Subcutaneous preadipocyte (primary cell): ENCODE data around the gene MED12L. TPM values are rescaled to one million over a fixed set of nuclear protein-coding genes. Genes with fewer than 3 reads are reported as not detected.

Experiments used
- small RNA-seq: library from RNA; depleted of rRNA; stranded (forward); fragments of <200 nt; gene quantifications from one replicate; pipeline ENCODE3, GENCODE V24; 2012
- total RNA-seq: library from RNA; depleted of rRNA; stranded (reverse); fragments of >200 nt; gene quantifications from 2 replicates; pipeline ENCODE4 v1.2.3, GENCODE V29; 2012

The MED12L gene
- 0.37 and 0.39 TPM in 2 replicates for total RNA-seq

GRCh38 chr3:151085227-151085888 is at the start of gene MED12L:
Gene MED12L, plus strand, starts transcription at chr3:151085664. Its CDS starts 1,263 bp downstream, at chr3:151086927.

DNA sequence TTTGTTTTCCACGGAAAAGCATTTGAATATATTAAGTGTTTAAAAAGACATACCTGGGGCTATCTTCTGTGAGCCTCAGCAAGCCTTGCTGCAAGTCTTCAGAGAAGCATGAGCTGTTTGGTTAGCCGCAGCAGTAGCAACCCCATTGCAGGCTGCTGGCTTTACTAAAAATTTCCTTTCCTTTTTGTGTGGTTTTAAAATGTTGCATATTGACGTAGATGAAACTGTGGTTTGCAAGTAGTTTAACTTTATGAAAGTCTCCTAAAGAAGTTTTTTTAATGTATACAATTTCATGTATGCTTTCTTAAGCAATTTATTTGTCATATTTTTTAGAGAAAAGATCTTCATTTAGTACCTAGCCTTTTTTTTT is 117.6 kb downstream of the MED12L start, which contains the start of gene GPR171:
TSS of gene GPR171 (minus strand) at position 166 of the 370 bp plus-strand sequence. CDS start 3,830 bp downstream, outside the sequence.

DNA sequence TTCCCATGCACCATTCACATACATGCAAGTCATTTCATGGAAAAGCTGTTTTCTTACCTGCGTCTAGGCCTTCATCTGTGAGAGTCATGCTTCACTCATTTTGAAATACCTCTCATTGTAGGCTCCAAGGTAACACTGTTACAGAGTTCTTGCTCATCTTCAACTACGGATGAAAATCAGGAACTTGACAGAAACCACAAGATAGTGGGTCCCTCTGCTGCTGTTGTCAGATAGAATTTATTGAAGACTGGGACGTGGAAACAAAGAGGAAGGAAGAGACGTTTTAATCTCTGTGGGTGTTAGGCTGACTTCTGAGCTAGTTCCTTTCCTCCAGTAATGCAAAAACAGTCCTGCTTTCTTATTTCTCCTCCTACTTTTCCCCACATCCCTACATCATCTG is 192.8 kb downstream of the MED12L start, which contains the start of gene P2RY14:
TSS of gene P2RY14 (minus strand) at position 313 of the 400 bp plus-strand sequence. CDS start 64,226 bp downstream, outside the sequence.

GRCh38 chr3:151316267-151316991 is 231.0 kb downstream of the MED12L start, which contains the start of gene GPR87:
Gene GPR87, minus strand, starts transcription at chr3:151316820. Its CDS starts 16,720 bp downstream, at chr3:151300100.

GRCh38 chr3:151329363-151329762 is 243.9 kb downstream of the MED12L start, which contains the start of gene P2RY13:
Gene P2RY13, minus strand, starts transcription at chr3:151329549. Its CDS starts 21 bp downstream, at chr3:151329528.

DNA sequence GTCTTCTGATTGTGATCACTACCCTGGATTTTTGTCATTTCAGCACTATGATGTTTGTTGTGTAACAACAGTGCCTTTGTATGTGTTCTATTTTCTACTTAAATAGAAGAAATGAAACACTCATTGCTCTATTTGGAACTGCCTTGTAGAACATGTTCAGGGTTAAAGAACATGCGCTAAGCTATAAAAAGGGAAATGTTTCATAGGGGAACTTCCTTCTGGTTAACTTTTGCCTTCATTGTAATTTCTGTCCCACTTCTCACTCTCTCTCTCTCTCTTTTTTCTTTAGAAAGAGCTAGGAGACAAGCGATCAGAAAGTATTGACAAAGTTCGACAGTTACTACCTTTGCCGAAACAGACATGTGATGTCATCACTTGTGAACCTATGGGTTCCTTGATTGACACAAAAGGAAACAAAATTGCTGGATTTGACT is 299.3 kb downstream of the MED12L start, which contains the start of gene P2RY12:
TSS of gene P2RY12 (minus strand) at position 13 of the 434 bp plus-strand sequence. CDS start 45,908 bp downstream, outside the sequence.

GRCh38 chr3:151460774-151461450 is 375.4 kb downstream of the MED12L start, which contains the start of gene IGSF10:
Gene IGSF10, minus strand, starts transcription at chr3:151461061. Its CDS starts 2,352 bp downstream, at chr3:151458709.

Small RNA genes lying within 50 kb of the gene (small RNA-seq; reads per million reads assigned to genes)
- gene RNA5SP145 = 0.63 reads per million, percentile 39 among the genes with 10 or more reads in this experiment

Other genes with a start within 250 kb of the MED12L start
- not detected in 2 replicates for gene MINDY4B, start 180.2 kb upstream of the MED12L start, total RNA-seq
- gene CLRN1, start 112.9 kb upstream of the MED12L start, total RNA-seq = not detected in 2 replicates
- gene GPR171, start 117.6 kb downstream of the MED12L start, total RNA-seq = not detected in 2 replicates
- not detected in 2 replicates for gene P2RY14, start 192.9 kb downstream of the MED12L start, total RNA-seq
- not detected in 2 replicates for gene GPR87, start 231.2 kb downstream of the MED12L start, total RNA-seq
- not detected in 2 replicates for gene P2RY13, start 243.9 kb downstream of the MED12L start, total RNA-seq